Epithelial cell of proximal tubule (primary cell): ENCODE data around the gene NLGN1. TPM values are rescaled to one million over a fixed set of nuclear protein-coding genes. Genes with fewer than 3 reads are reported as not detected.
"Not testable (repeated sequence)": the region's sequence is repeated elsewhere in the genome, so short reads cannot be mapped to it uniquely, and the experiment has no call there.

ENCODE experiments used
- DNase-seq: peaks from one replicate; pipeline ENCODE4 v3.0.0-alpha.2; 2011; ENCODE audit warnings: low read depth
- H3K4me3 ChIP-seq: 2 replicates; pipeline ENCODE4 v1.5.1; 2011; ENCODE audit warnings: low read depth, mild to moderate bottlenecking, low read length
- CTCF ChIP-seq: conservative IDR thresholded peaks from 2 replicates; pipeline ENCODE4 v1.5.1; 2012; ENCODE audit warnings: low read depth, mild to moderate bottlenecking, low read length
- total RNA-seq: library from RNA; depleted of rRNA; stranded (reverse); fragments of >200 nt; gene quantifications from 2 replicates; pipeline ENCODE4 v1.2.3, GENCODE V29; 2015

The NLGN1 gene
- total RNA-seq, 1 donor from 2014 or later: 1.9 TPM

DNA sequence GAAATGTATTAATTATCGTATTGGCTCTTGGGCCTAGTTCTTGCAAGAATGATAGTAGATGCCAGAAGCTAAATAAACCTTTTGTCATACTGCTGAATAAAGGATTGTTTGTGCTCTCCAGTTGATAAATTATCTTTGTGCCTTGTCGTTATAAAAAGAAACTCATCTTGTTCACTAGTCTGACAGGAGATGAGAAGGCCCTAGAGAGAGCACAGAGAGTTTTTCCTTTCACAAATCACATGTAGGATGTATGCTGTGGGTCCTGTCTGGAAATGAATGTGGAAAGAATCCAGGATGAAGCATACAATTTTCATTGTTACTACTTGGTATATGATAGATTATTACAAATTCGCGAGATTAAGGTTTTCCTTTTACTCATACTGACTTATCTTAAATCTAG, 113.0 kb downstream of the NLGN1 start:
- H3K4me3 ChIP-seq: no peak overlapping the region
- DNase-seq: no peak
- no peak for TF ChIP-seq CTCF

DNA sequence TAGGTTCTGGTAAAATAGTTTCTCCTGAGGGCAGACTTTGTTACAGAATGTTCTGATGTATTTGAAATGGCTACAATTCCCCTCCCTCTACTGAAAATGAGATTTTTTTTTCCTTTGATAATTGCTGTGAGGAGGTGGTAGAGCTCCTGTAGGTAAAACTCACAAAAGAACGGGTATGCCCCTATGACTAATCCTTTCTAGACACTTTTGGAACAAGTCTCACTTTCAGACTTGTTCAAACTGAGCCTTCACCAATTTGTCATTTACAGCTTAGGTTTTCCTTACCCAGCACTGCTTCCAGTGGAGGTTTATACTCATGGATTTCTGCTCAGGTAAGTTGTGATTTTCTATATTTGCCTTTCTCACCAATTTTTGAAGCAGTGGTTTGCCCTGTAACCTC, 115.6 kb downstream of the NLGN1 start:
- TF ChIP-seq CTCF: no peak
- no peak for DNase-seq
- no peak overlapping the region for H3K4me3 ChIP-seq

DNA sequence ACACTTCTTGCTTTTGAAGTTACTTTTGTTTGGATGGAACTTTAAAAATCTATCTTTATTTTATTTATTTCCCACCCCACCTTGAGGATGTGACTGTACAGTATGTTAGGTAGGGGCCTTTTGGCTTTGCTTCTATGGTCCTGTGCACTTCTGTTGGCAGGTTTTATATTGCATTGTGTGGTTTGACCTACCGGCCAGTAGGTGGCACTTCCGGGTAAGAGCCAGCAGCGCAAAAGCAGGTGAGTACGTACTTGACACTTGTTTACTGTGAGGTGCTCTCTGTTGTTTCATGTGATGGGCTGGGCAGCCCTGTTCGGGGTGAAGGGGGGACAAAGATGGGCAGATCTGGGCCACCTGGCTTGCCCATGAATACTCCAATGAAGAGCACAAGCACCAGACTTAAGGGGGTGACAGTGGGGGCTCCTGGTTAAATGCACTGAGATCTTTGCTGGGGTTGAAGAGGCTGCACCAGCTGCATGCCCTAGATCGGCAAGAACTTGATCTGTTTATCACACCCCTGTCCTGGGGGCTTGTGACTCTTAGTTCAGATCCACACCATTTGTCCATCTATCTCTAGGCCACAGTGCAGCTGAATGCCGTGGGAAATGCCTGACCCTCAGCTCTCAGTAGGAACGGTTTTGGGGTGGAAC, 131.6 kb downstream of the NLGN1 start:
- DNase-seq: no peak
- H3K4me3 ChIP-seq: no peak overlapping the region
- TF ChIP-seq CTCF: peak; percentile 83

DNA sequence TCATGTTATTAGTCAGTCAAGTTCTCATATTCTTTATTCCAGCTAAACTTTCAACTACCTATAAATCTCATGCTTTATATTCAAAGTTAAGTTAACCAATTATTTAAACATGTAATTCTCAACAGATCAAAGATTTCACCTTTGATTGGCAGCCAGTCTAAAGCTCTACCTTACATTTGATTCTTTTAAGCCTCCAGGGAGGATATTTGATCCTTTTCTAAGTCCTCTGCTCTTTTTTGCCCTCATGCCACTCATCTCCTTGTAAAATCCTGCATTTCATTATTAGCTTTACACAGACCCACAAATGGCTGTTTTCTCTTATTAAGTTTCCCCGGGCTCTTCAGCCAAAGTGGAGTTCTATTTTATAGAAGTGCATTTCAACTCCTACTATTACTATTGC, 134.1 kb downstream of the NLGN1 start:
- TF ChIP-seq CTCF: no peak
- DNase-seq: no peak
- no peak overlapping the region for H3K4me3 ChIP-seq

GRCh38 chr3:173538410-173538809, 140.9 kb downstream of the NLGN1 start:
- DNase-seq: no peak
- H3K4me3 ChIP-seq: no peak overlapping the region
- TF ChIP-seq CTCF: peak; percentile 17

DNA sequence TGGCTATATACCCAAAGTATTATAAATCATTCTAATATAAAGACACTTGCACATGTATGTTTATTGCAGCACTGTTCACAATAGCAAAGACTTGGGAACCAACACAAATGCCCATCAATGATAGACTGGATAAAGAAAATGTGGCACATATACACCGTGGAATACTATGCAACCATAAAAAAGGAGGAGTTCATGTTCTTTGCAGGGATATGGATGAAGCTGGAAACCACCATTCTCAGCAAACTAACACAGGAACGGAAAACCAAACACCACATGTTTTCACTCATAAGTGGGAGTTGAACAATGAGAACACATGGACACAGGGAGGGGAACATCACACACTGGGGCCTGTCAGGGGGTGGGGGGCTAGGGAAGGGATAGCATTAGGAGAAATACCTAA, 148.0 kb downstream of the NLGN1 start:
- not testable (repeated sequence) for H3K4me3 ChIP-seq, DNase-seq

- no peak for TF ChIP-seq CTCF
- no peak for DNase-seq
- H3K4me3 ChIP-seq: no peak overlapping the region
Observed at GRCh38 chr3:173547070-173547469, 149.5 kb downstream of the NLGN1 start.
